ENCODE data around the gene SRCIN1.
A peak's percentile ranks its signal among the peaks of the same experiment; 100 is the strongest.

Gene SRCIN1

DNA sequence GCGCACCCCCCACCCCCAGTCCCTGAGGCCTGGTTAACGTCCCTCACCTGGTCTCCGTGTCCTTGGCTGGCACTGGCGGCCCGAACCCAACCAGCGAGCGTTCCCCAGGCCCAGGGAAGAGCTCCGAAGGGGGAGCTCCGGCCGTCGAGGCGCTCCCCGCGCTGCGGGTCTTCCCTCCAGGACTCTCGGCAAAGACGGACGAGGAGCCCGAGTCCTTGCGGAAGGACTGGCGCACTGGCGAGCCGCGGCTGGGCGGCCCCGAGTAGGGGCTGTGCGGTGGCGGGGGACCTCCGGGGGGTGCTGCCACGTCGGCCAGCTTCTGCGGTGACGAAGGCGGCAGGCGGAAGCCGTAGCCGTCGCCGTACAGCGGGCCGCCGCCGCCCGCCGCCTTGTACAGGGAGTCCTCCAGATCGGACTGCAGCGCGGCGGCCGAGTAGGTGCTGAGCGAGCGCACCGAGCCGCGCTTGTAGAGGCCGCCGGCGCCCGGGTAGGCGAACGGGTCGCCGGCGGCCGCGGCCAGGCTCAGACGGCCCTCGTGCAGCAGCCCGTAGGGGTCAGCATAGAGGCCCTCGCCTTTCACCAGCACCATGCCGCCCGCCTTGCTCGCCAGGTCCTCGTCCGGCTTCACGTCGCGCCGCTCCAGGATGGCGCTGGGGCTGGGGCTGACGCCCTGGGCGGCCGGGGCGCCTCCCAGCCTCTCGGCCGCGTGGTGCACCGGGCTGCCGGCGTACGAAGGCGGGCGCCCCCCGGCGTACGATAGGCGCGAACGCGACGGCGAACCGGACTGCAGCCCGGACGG is 44.1 kb downstream of the SRCIN1 start:
- DNase-seq: no peak

DNA sequence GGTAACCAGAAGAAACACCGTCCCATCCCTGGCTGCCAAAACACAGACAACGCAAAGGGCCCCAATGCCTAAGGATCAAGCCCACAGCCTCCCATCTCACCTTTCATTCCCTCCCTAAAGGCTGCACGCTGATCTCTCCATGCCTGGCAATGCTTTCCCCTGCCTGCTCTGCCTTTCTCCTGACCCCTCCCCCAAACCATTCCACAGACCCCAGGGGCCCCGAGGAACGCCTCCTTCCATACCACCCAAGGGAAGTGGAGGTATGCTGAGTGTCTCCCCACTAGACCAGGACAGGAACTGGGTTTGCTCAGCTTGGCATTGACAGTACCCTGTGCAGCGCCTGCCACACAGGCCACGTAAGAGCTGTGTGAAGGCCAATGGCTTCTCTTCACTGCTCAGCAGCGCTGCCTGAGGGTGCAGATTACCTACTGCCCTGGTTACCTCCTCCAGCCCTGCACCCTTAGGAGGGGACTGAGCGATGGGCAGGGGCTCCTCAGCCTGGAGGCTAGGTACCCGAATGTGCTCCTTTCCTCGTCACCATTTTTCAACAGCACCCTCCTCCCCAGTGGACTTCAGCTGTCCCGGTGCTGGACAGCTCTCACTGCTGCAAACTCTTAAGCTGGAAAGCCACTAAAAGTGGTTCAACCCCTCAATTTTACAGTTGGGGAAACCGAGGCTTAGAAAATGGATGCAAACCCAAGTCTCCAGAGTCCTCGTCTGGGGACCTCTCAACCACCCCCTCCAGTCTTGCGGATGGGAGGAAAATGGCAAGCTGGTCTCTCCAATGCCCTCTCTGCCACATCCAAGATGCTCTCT is 45.0 kb downstream of the SRCIN1 start:
- DNase-seq: no peak

- DNase-seq: no peak
Measured at GRCh38 chr17:38559880-38560230, 45.9 kb downstream of the SRCIN1 start.

- peak; percentile 67 for DNase-seq
Measured at GRCh38 chr17:38559051-38559879, 46.5 kb downstream of the SRCIN1 start.

GRCh38 chr17:38558728-38559050 is 47.1 kb downstream of the SRCIN1 start:
- DNase-seq: no peak

GRCh38 chr17:38557836-38558727 is 47.7 kb downstream of the SRCIN1 start:
- DNase-seq: peak; percentile 92

DNA sequence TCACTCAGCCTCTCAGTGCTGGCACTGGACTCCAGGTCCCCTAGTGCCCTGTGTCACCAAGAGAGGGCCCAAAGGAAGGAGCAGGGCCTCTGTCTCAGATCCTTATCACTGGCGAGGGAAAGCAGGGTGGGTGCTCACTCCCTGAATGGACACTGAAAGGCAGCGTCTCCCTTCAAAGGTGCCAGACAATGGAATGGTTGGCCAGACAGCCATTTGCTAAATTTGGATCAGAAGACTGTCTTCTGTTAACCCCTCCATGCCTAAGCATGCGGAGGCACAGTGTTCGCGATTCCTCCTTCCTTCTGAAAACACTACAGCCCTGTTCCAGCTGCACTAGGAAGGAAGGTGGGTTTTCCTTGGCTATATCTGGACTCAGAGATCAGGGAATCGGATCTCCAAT is 48.4 kb downstream of the SRCIN1 start:
- no peak for DNase-seq

GRCh38 chr17:38556239-38556638 is 49.5 kb downstream of the SRCIN1 start:
- no peak for DNase-seq

GRCh38 chr17:38554430-38555350 is 51.1 kb downstream of the SRCIN1 start:
- DNase-seq: peak; percentile 73

GRCh38 chr17:38552343-38552742 is 53.4 kb downstream of the SRCIN1 start:
- DNase-seq: no peak

- no peak for DNase-seq
Measured at GRCh38 chr17:38551121-38551520, 54.6 kb downstream of the SRCIN1 start.

DNA sequence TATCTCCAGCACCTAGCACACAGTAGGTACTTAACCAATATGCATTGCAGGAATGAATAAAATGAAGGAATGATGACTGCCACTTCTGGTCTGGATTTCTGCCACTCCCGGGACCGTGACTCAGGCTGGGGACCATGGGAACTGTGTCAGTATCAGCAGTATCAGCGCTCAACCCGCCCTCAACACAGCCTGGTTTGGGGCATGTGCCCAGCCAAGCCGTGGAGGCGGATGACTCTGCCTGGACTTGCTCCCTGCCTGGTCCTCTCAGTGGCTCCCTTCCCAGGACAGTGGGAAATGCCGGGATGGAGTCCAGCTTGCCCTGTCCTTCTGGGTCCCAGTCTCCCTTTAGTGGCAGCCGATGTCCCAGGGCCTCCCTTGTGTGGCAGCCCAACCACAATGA is 55.1 kb downstream of the SRCIN1 start:
- DNase-seq: no peak

DNA sequence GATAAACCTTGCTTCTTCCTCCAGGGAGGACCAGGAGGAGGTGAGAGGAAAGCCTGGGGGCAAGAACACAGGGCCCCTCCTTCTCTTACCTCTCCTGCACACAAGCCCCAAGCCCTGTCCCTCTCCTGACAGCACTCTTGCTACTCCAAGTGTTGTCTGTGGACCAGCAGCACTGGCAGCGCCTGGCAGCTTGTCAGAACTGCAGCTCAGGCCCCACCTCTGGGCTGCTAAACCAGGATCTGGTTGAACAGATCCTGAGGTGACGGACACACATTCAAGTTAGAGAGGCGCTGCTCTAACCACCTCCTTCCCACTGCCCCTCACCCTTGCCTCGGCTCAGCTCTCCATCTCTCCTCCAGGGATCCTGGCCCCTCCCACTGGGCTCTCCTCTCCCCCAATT is 56.5 kb downstream of the SRCIN1 start:
- no peak for DNase-seq

- DNase-seq: no peak
Measured at GRCh38 chr17:38547444-38547843, 58.3 kb downstream of the SRCIN1 start.

DNA sequence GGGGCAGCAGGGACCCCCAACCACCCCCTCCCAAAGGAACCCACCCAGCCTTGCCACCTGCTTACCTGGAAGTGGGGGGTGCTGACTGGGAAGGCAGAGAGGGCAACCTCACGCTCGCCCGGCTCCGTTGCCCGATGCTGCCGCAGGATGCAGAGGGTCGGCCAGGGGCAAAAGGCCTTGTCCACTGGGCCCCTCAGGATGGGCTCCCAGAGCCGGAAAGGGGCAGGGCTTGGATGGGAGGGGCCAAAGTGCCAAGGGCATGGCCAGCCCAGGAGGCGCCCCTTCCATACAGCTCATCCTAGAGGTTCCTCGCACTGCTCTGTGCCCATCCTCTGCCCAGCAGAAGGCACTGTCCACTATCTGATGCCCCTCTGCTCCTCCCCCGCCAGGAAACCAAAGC is 59.4 kb downstream of the SRCIN1 start:
- no peak for DNase-seq

GRCh38 chr17:38545531-38546225 is 60.1 kb downstream of the SRCIN1 start:
- DNase-seq: no peak

DNA sequence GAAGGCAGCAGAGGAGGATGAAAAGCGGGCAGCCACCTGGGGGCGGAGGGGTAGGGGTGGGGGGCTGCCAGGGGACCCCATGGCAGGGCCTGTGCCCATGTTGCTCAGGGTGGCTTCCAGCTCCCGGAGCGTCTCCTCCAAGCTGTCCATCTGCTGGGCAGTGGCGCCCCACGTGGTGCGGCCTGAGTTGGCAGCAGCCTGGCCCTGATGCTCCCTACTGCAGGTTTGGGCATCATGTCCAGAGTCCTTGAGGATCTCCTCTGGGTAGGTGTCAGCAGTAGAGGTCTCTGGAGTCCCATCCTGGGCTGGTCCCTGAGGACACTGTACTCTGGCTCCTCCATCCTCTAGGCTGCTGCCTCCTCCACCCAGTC is 60.9 kb downstream of the SRCIN1 start:
- no peak for DNase-seq

DNA sequence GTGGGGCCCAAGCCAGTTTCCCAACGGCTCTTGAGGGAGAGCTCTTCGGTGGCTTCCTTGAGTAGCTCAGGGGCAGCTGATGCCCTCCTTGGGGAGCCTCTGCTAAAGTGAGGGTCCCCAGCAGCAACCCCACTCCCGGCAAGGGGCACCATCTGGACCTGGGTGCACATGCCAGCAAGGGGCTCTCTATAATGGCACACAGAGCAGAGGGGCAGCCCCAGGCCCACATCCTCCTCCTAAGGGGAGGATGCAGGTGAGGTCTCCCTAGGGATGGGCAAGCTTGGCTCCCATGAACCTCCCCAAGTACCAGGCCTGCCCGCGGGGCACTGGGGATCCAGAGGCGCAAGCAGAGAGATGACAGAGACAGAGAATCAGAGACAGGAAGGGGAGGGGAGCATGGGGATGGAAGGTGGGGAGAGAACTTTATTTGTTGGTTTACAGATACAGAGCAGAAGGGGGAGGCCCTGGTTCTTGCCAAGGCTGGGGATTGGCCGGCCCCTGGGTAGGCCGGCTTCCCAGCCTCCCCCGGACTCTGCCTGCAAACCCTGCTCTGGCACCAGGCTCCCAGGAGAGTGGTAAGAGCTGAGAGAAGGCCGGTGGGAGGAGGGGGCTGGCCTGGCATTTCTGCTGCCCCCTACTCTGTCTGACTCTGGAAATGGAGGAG is 61.4 kb downstream of the SRCIN1 start:
- DNase-seq: no peak

DNA sequence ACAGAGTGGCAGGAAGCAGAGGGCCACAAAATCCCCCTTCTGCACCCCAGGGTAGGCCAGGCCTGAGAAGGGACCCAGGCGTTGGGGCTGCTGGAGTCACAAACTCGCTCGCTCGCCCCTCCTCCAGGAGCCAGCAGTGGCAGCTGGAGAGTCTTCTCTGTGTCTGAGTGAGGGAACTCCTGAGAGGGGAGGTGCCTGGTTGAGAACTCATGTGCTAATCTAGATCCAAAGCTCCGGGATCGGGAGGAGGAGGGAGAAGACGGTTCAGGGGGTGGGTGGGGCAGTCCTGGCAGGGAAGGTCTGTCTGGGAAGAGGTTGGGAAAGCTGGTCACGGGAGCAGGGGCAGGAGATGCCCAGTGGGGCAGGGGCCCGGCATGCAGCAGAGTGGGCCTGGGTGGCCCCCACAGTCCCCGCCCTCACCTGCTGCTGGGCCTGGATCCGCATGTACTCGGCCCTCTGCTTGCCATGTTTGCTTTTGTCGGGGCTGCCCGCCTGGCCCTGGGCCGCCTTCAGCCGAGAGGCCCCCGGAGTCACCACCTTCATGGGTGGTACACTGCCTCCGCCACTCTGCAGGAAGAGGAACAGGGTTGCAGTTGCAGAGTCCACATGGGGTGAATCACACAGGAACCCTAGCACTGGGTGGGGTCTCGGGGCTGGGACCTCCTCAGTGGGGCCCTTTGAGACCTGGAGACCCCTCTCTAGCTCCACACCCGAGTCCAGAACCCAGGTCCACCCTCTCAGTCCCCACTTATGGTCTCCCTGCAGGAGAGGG is 62.2 kb downstream of the SRCIN1 start:
- DNase-seq: no peak

Measured in NCI-H1092 treated with DMSO at 0.1 percent for 48 hours (cell line).